Measurements from ENCODE around the gene RAI1. TPM values are rescaled to one million over a fixed set of nuclear protein-coding genes. Genes with fewer than 3 reads are reported as not detected.

RAI1 gene
- total and polyA plus RNA-seq, 2 of the 8 experiments (the other 6 are each of a cell fraction or from before 2014, with no cell fraction given), result 0.39 to 1.2 TPM

DNA sequence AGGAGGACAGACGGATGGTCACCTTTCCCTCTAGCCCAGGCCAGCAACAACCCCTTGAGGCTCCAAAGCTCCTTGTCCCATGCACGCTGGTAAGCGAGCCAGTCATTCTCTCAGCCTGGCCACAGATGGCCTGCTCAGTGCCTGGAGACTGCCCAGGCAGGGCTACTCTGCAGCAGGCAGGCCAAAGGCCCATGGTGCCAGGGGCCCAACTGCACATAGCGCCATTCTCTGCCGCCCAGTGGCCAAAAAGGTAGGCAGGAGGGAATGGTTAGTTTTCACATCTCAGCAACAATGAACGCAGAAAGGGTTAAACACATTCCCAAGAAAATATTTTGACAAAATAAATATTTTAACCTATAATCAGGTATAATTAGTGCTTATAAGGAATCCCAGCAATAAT is 163.2 kb downstream of the RAI1 start:
- Histone ChIP-seq H3K27me3 (replicated peaks in 1 of 4; ENCODE audit: control insufficient read depth in 3 of 4, extremely low read depth in 1 of 4, insufficient read depth in 3 of 4, low read length in 3 of 4) (no peaks in the 10 kb centered on the region; a peak in 1 of 7 replicates), H2AFZ (ENCODE audit: low read length) (no peak overlapping the region), H3K27ac (ENCODE audit: low read depth, low read length) (no peak overlapping the region), H2BK12ac (ENCODE audit: low read depth, low read length) (peak overlapping the region; percentile 68; the same call in 1 of the 2 replicates), H3K9ac (replicated peaks in 1 of 4; ENCODE audit: extremely low read depth in 1 of 4, low read depth in 3 of 4, low read length in 3 of 4) (no peak overlapping the region), H2BK5ac (ENCODE audit: low read depth, low read length) (0 out of 2 replicates have a peak overlapping the region, but pooled peaks have one; percentile 24), H3K4me1 (replicated peaks in 1 of 4; ENCODE audit: control insufficient read depth in 3 of 4, insufficient read depth in 4 of 4, low read length in 3 of 4) (peaks cover 5 to 36% (median 21%) of the 10 kb centered on the region in 4 experiments), H3K4me2 (ENCODE audit: insufficient read depth in 1 of 2, low read depth in 2 of 2, low read length in 2 of 2) (no peak overlapping the region), H2AK5ac (ENCODE audit: low read depth, low read length) (peak overlapping the region; percentile 72; the same call in 1 of the 2 replicates), H3K23me2 (ENCODE audit: low read depth, low read length) (peaks cover 8% of the 10 kb centered on the region), H3K23ac (ENCODE audit: insufficient read length) (no peak overlapping the region), H4K91ac (replicated peaks; ENCODE audit: insufficient read length, low read length) (no peak overlapping the region), H3K56ac (replicated peaks; ENCODE audit: insufficient read length, low read depth, low read length) (no peak overlapping the region), H2BK20ac (ENCODE audit: low read length) (0 out of 2 replicates have a peak overlapping the region, but pooled peaks have one; percentile 15), H3K4me3 (ENCODE audit: extremely low read depth in 1 of 4, insufficient read depth in 2 of 4, low read depth in 3 of 4, low read length in 4 of 4) (no peak overlapping the region), H4K20me1 (replicated peaks in 1 of 2; ENCODE audit: control insufficient read depth in 1 of 2, insufficient read depth in 2 of 2, low read length in 2 of 2) (peaks cover 0 to 1% of the 10 kb centered on the region in 2 experiments), H3K4ac (replicated peaks; ENCODE audit: insufficient read length, low read depth, low read length) (no peak overlapping the region), H2BK120ac (replicated peaks; ENCODE audit: low read depth, low read length) (no peak overlapping the region), H4K8ac (ENCODE audit: extremely low read depth, insufficient read depth, low read length) (no peak overlapping the region), H3K79me1 (ENCODE audit: low read depth, low read length) (no peaks in the 10 kb centered on the region), H3K36me3 (ENCODE audit: control insufficient read depth in 2 of 4, insufficient read depth in 4 of 4, low read length in 3 of 4) (no peaks in the 10 kb centered on the region), H3K9me3 (ENCODE audit: insufficient read depth in 2 of 2, low read depth in 1 of 2, low read length in 1 of 2) (no peaks in the 10 kb centered on the region), H4K5ac (ENCODE audit: insufficient read length, low read depth, low read length) (no peak overlapping the region), H3K79me2 (ENCODE audit: control insufficient read depth in 1 of 2, insufficient read depth in 2 of 2, low read length in 2 of 2) (no peaks in the 10 kb centered on the region), H3K18ac (ENCODE audit: extremely low read depth, low read length) (no peak overlapping the region), H3K14ac (ENCODE audit: insufficient read length) (no peak overlapping the region), H2BK15ac (ENCODE audit: low read length) (no peak overlapping the region)
- no peak for FAIRE-seq
- 87% methylated on average over 6 of the region's 6 CpGs; no CpG with 5 or more reads in 1 of the 2 experiments for WGBS, 2 experiments (ENCODE audit: extremely low coverage in 1 of 2, insufficient coverage in 1 of 2, insufficient read length in 1 of 2, insufficient replicate concordance in 2 of 2, low coverage in 1 of 2, low lambda C conversion rate in 2 of 2, missing lambda C conversion rate in 1 of 2)
- TF ChIP-seq CTBP2 (IDR thresholded peaks at IDR 0.05; ENCODE audit: borderline replicate concordance, insufficient read depth, insufficient read length, low read length) (no peak), RXRA (IDR thresholded peaks at IDR 0.05; ENCODE audit: insufficient read depth, low read depth, low read length) (no peak), SAP30 (IDR thresholded peaks at IDR 0.05; ENCODE audit: insufficient read depth, insufficient replicate concordance, low read length) (no peak)
- TF ChIP-seq, protein P1, sequence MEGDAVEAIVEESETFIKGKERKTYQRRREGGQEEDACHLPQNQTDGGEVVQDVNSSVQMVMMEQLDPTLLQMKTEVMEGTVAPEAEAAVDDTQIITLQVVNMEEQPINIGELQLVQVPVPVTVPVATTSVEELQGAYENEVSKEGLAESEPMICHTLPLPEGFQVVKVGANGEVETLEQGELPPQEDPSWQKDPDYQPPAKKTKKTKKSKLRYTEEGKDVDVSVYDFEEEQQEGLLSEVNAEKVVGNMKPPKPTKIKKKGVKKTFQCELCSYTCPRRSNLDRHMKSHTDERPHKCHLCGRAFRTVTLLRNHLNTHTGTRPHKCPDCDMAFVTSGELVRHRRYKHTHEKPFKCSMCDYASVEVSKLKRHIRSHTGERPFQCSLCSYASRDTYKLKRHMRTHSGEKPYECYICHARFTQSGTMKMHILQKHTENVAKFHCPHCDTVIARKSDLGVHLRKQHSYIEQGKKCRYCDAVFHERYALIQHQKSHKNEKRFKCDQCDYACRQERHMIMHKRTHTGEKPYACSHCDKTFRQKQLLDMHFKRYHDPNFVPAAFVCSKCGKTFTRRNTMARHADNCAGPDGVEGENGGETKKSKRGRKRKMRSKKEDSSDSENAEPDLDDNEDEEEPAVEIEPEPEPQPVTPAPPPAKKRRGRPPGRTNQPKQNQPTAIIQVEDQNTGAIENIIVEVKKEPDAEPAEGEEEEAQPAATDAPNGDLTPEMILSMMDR (IDR thresholded peaks at IDR 0.05; ENCODE audit: control extremely low read depth in 1 of 3, insufficient read depth in 1 of 3, low read depth in 1 of 3, low read length in 3 of 3), result peak in 1 of 3 experiments; percentile 7; a peak in 1 of 4 replicates
- ChIA-PET CTCF (ENCODE audit: partially characterized antibody) (interaction anchor here (0.8 to 2.9 kb wide), 8 partner anchors 9 to 66 kb away, joined by 3 to 13 read pairs (median 4); no protein-coding TSS in a partner anchor), POLR2A (ENCODE audit: partially characterized antibody) (interaction anchor here (1.0 to 8.8 kb wide), 5 partner anchors 8 to 39 kb away, joined by 3 to 122 read pairs (median 28); partner anchors contain the start of gene SREBF1)
- no peak for DNase-seq (ENCODE audit: low read depth in 1 of 2, low spot score in 2 of 2)

Measured in H1 (cell line).